B cell (primary cell): ENCODE data around the gene PRAMEF1. TPM values are rescaled to one million over a fixed set of nuclear protein-coding genes. Genes with fewer than 3 reads are reported as not detected.

ENCODE experiments used
- ATAC-seq: fragments of 200-7000 bp; cut with Tn5 transposase; one replicate; pipeline ENCODE4 v1.10.0; 2021; ENCODE audit warnings: low read depth, mild to moderate bottlenecking, moderate number of reproducible peaks, moderate library complexity
- CTCF ChIA-PET: fragments of 350-600 bp; sonication (Branson Sonifier 250); formaldehyde crosslinking; loops from one replicate; lab custom pipeline; 2021; ENCODE audit warnings: antibody characterized with exemption, inconsistent platforms; lab: Charles Lee
- POLR2A ChIA-PET: fragments of 350-600 bp; sonication (Branson Sonifier 250); formaldehyde crosslinking; loops from one replicate; lab custom pipeline; 2021; ENCODE audit warnings: antibody characterized with exemption; lab: Charles Lee
- DNase-seq: peaks from one replicate; pipeline ENCODE4 v3.0.0; 2013
- H2AFZ ChIP-seq: 2 replicates; pipeline ENCODE4 v1.6.1; 2012; ENCODE audit warnings: mild to moderate bottlenecking, low read depth, low read length; ENCODE audit not compliant: insufficient read depth, poor library complexity, severe bottlenecking
- H3K27ac ChIP-seq, 2 donors: 1 replicate in 1 of 2; 2 replicates in 1 of 2; pipeline ENCODE4 v1.5.1; 2012 to 2013; ENCODE audit warnings: low read length in 2 of 2, mild to moderate bottlenecking in 2 of 2, moderate library complexity in 1 of 2
- H3K27me3 ChIP-seq, 4 experiments: fragments of 200-600 bp in 1 of 4; sonication (generic) in 1 of 4; replicated peaks in 1 of 4; 1 replicate in 2 of 4; 2 replicates in 2 of 4; pipeline versions ENCODE4 v1.6.1 to v1.7.0; 2013 to 2016; ENCODE audit warnings: low read length in 3 of 4, mild to moderate bottlenecking in 2 of 4, mixed read lengths in 1 of 4, moderate library complexity in 1 of 4; ENCODE audit not compliant: insufficient read depth in 4 of 4, control insufficient read depth in 3 of 4; ENCODE audit errors: control extremely low read depth in 1 of 4
- H3K36me3 ChIP-seq, 2 experiments: replicated peaks in 1 of 2; 1 replicate in 1 of 2; 2 replicates in 1 of 2; pipeline versions ENCODE4 v1.6.1 to v1.7.1; 2013; ENCODE audit warnings: low read length in 1 of 2; ENCODE audit not compliant: insufficient read depth in 2 of 2, control insufficient read depth in 1 of 2; ENCODE audit errors: control extremely low read depth in 1 of 2, extremely low read depth in 1 of 2
- H3K4me1 ChIP-seq, 2 donors: fragments of 200-600 bp in 1 of 2; sonication (generic) in 1 of 2; 1 replicate in 1 of 2; 2 replicates in 1 of 2; pipeline versions ENCODE4 v1.5.1 to v1.6.1; 2013 to 2017; ENCODE audit warnings: low read length in 2 of 2; ENCODE audit not compliant: control insufficient read depth in 2 of 2, insufficient read depth in 2 of 2
- H3K4me2 ChIP-seq: replicated peaks from 2 replicates; pipeline ENCODE3; 2012; ENCODE audit warnings: mild to moderate bottlenecking, low read depth, low read length; ENCODE audit not compliant: poor library complexity, severe bottlenecking
- H3K4me3 ChIP-seq, 5 experiments: fragments of 200-600 bp in 1 of 5; sonication (generic) in 1 of 5; 1 replicate in 3 of 5; 2 replicates in 2 of 5; pipeline versions ENCODE4 v1.5.1 to v1.7.0; 2011 to 2016; ENCODE audit warnings: low read length in 4 of 5, mild to moderate bottlenecking in 4 of 5, low read depth in 2 of 5, control low read depth in 1 of 5, moderate library complexity in 1 of 5; ENCODE audit not compliant: insufficient read depth in 1 of 5; ENCODE audit errors: control extremely low read depth in 1 of 5, extremely low read depth in 1 of 5
- H3K79me2 ChIP-seq: fragments of 200-600 bp; sonication (generic); one replicate; pipeline ENCODE4 v1.6.0; 2016; ENCODE audit warnings: low read length; ENCODE audit not compliant: control insufficient read depth, insufficient read depth
- H3K9ac ChIP-seq: fragments of 200-600 bp; sonication (generic); 2 replicates; pipeline ENCODE4 v1.6.1; 2017; ENCODE audit warnings: mild to moderate bottlenecking, low read length, moderate library complexity
- H3K9me3 ChIP-seq, 3 donors: one replicate each; pipeline versions ENCODE4 v1.6.1 to v1.7.1; 2013; ENCODE audit warnings: low read length in 2 of 3; ENCODE audit not compliant: control insufficient read depth in 2 of 3, insufficient read depth in 1 of 3; ENCODE audit errors: control extremely low read depth in 1 of 3
- H4K20me1 ChIP-seq: 2 replicates; pipeline ENCODE4 v1.6.0; 2012; ENCODE audit warnings: mild to moderate bottlenecking, low read length; ENCODE audit not compliant: insufficient read depth, control insufficient read depth, poor library complexity, severe bottlenecking
- H3K27ac Mint-ChIP-seq: one replicate; pipeline ENCODE4 v1.8.0; 2021; ENCODE audit warnings: mixed read lengths
- H3K27me3 Mint-ChIP-seq: one replicate; pipeline ENCODE4 v1.8.0; 2021; ENCODE audit warnings: mixed read lengths
- H3K4me1 Mint-ChIP-seq: one replicate; pipeline ENCODE4 v1.8.0; 2021; ENCODE audit warnings: mixed read lengths
- H3K4me3 Mint-ChIP-seq: one replicate; pipeline ENCODE4 v1.8.0; 2021; ENCODE audit warnings: mixed read lengths
- H3K9me3 Mint-ChIP-seq: one replicate; pipeline ENCODE4 v1.8.0; 2022; ENCODE audit warnings: mixed read lengths; ENCODE audit not compliant: insufficient read depth
- CTCF ChIP-seq: fragments of 200-600 bp; IDR thresholded peaks from one replicate; pipeline ENCODE4 v1.8.0; 2022; ENCODE audit warnings: antibody characterized with exemption, mild to moderate bottlenecking
- EZH2 ChIP-seq: IDR thresholded peaks from 2 replicates; pipeline ENCODE4 v1.6.1; 2012; ENCODE audit warnings: borderline replicate concordance, low read depth, mild to moderate bottlenecking, moderate library complexity, low read length; ENCODE audit not compliant: insufficient read depth, poor library complexity, severe bottlenecking
- WGBS: methylation state at CpG from one replicate; pipeline ENCODE4 v1.1.5; 2013; ENCODE audit warnings: missing lambda C conversion rate; ENCODE audit not compliant: insufficient coverage; 5-methylcytosine and 5-hydroxymethylcytosine counted together
- intact Hi-C: fragments of 100-400 bp; cut with micrococcal nuclease; formaldehyde crosslinking; loops from one replicate; pipeline ENCODE4 v1.10.0; 2022
- polyA plus RNA-seq: library from polyadenylated mRNA; depleted of rRNA; stranded (reverse); fragments of >200 nt; gene quantifications from 2 replicates; pipeline ENCODE4 v1.2.3, GENCODE V29; 2012
- total RNA-seq, 2 donors: library from RNA; stranded (reverse); fragments of 120-200 nt in 1 of 2; gene quantifications; 1 replicate in 1 of 2; 2 replicates in 1 of 2; pipeline versions ENCODE4 v1.2.3 to v1.2.4, GENCODE V29; 2013 to 2022

The PRAMEF1 gene
- total and polyA plus RNA-seq, 2 donors (not counting 1 experiment from before 2014, with no cell fraction given), result not detected

DNA sequence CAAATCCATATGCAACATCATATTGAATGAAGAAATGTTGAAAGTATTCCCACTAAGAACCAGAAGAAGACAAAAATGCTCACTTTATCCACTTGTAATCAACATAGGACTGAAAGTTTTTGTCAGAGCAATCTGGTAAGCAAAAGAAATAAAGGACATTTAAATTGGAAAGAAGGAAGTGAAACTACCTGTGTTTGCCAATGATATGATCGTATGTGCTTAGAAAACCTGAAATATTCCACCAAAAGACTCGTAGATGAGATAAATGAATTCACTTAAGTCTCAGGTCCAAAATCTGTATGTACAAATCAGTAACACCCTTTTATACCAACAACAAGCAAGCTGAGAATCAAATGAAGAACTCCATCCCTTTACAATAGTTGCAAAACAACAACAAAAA lies 8.5 kb downstream of the PRAMEF1 start:
- ATAC-seq (no peak), DNase-seq (no peak)
- no peak overlapping the region for H3K4me2 ChIP-seq
- no peaks in the 10 kb centered on the region for H3K4me1 ChIP-seq
- no CpG with 5 or more reads among the region's 2 CpGs for WGBS
- H3K27me3 ChIP-seq, result no peaks in the 10 kb centered on the region
- H3K27ac Mint-ChIP-seq, result no peak overlapping the region
- no peaks in the 10 kb centered on the region for H3K79me2 ChIP-seq
- no peaks in the 10 kb centered on the region for H4K20me1 ChIP-seq
- H3K4me3 Mint-ChIP-seq, result no peak overlapping the region
- H3K27ac ChIP-seq, result no peak overlapping the region
- no peaks in the 10 kb centered on the region for H3K9me3 ChIP-seq
- TF ChIP-seq CTCF, result no peak
- TF ChIP-seq EZH2, result no peak
- ChIA-PET CTCF (no interaction called here), POLR2A (no interaction called here)
- no peaks in the 10 kb centered on the region for H3K4me1 Mint-ChIP-seq
- H3K9me3 Mint-ChIP-seq, result peaks cover 1% of the 10 kb centered on the region
- H3K9ac ChIP-seq, result no peak overlapping the region
- no peak overlapping the region for H2AFZ ChIP-seq
- intact Hi-C loops, result no loop called here
- no peak overlapping the region for H3K4me3 ChIP-seq
- H3K27me3 Mint-ChIP-seq, result peaks cover 1% of the 10 kb centered on the region
- no peaks in the 10 kb centered on the region for H3K36me3 ChIP-seq

DNA sequence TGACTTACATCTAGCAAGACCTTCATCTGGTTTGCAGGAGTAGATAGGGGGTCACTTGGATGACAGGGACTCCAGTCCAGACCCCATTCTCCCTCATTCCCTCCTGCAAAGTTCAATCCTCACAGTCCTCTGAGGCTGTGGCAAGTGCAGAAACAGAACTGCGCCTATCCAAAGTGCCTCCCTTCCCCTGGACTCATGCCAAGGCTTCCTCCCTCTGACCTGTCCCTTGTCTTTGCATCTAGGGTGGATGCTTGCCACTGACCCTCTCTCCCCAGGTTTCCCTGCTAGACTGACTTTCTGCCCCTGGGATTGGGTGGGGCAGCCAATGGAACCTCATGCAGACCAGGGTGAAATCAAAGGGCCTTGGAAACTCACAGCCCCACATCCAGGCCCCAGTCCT lies 18.7 kb downstream of the PRAMEF1 start:
- no peaks in the 10 kb centered on the region for H3K4me1 Mint-ChIP-seq
- Histone ChIP-seq H3K27me3 (peaks cover 0 to 8% (median 0%) of the 10 kb centered on the region in 4 experiments), H3K9me3 (peaks cover 0 to 4% (median 0%) of the 10 kb centered on the region in 3 donors), H3K4me3 (no peak overlapping the region), H3K27ac (no peak overlapping the region), H3K4me2 (no peak overlapping the region), H3K36me3 (no peaks in the 10 kb centered on the region), H3K9ac (no peak overlapping the region), H3K4me1 (no peaks in the 10 kb centered on the region), H4K20me1 (no peaks in the 10 kb centered on the region), H3K79me2 (no peaks in the 10 kb centered on the region), H2AFZ (no peak overlapping the region)
- peaks cover 25% of the 10 kb centered on the region for H3K27me3 Mint-ChIP-seq
- H3K27ac Mint-ChIP-seq, result no peak overlapping the region
- TF ChIP-seq CTCF, result no peak
- no peak for TF ChIP-seq EZH2
- CTCF ChIA-PET, result no interaction called here
- DNase-seq (no peak), ATAC-seq (no peak)
- H3K4me3 Mint-ChIP-seq, result no peak overlapping the region
- H3K9me3 Mint-ChIP-seq, result peaks cover 11% of the 10 kb centered on the region
- intact Hi-C loops, result no loop called here
- 100% methylated on average over 1 of the region's 1 CpG for WGBS
- POLR2A ChIA-PET, result no interaction called here
